Hepatocyte (in vitro differentiated cells): ENCODE data around the gene SNX20. TPM values are rescaled to one million over a fixed set of nuclear protein-coding genes. Genes with fewer than 3 reads are reported as not detected.

Source experiments
- DNase-seq: peaks from one replicate; pipeline ENCODE4 v3.0.0-alpha.2; 2016; ENCODE audit warnings: low spot score
- H2AFZ ChIP-seq: fragments of 200-600 bp; sonication (generic); 2 replicates; pipeline ENCODE4 v1.6.0; 2016; ENCODE audit warnings: antibody characterized with exemption, mild to moderate bottlenecking
- H3K27ac ChIP-seq: fragments of 200-600 bp; sonication (generic); 2 replicates; pipeline ENCODE4 v1.5.1; 2016; ENCODE audit warnings: mild to moderate bottlenecking
- H3K27me3 ChIP-seq: fragments of 200-600 bp; sonication (generic); 2 replicates; pipeline ENCODE4 v1.6.1; 2016
- H3K36me3 ChIP-seq: fragments of 200-600 bp; sonication (generic); replicated peaks from 2 replicates; pipeline ENCODE4 v1.5.1; 2016; ENCODE audit warnings: low read depth; ENCODE audit not compliant: insufficient read depth
- H3K4me1 ChIP-seq: fragments of 200-600 bp; sonication (generic); 2 replicates; pipeline ENCODE4 v1.5.1; 2016; ENCODE audit warnings: mild to moderate bottlenecking, moderate library complexity; ENCODE audit not compliant: insufficient read depth
- H3K4me2 ChIP-seq: fragments of 200-600 bp; sonication (generic); 2 replicates; pipeline ENCODE4 v1.6.0; 2016
- H3K4me3 ChIP-seq: fragments of 200-600 bp; sonication (generic); 2 replicates; pipeline ENCODE4 v1.5.1; 2016; ENCODE audit warnings: mild to moderate bottlenecking
- H3K79me2 ChIP-seq: fragments of 200-600 bp; sonication (generic); 2 replicates; pipeline ENCODE4 v1.6.0; 2017; ENCODE audit warnings: mild to moderate bottlenecking
- H3K9me2 ChIP-seq: fragments of 200-600 bp; sonication (generic); replicated peaks from 2 replicates; pipeline ENCODE4 v1.6.0; 2017; ENCODE audit warnings: mild to moderate bottlenecking; ENCODE audit not compliant: insufficient read depth
- H3K9me3 ChIP-seq: fragments of 200-600 bp; sonication (generic); 2 replicates; pipeline ENCODE4 v1.5.1; 2016; ENCODE audit warnings: low read depth, mild to moderate bottlenecking
- H4K20me1 ChIP-seq: fragments of 200-600 bp; sonication (generic); 2 replicates; pipeline ENCODE4 v1.6.0; 2016; ENCODE audit warnings: mild to moderate bottlenecking; ENCODE audit not compliant: insufficient read depth, poor library complexity, severe bottlenecking
- CTCF ChIP-seq: fragments of 200-600 bp; sonication (generic); IDR thresholded peaks from 2 replicates; pipeline ENCODE4 v1.5.1; 2016; ENCODE audit warnings: antibody characterized with exemption, mild to moderate bottlenecking; ENCODE audit not compliant: poor library complexity
- EZH2 ChIP-seq: fragments of 200-600 bp; sonication (generic); IDR thresholded peaks from 2 replicates; pipeline ENCODE4 v1.6.1; 2016; ENCODE audit warnings: antibody characterized with exemption, mild to moderate bottlenecking, borderline replicate concordance
- EZH2phosphoT487 ChIP-seq: fragments of 200-600 bp; sonication (generic); IDR thresholded peaks from one replicate; pipeline ENCODE4 v1.6.1; 2018; ENCODE audit warnings: antibody characterized with exemption, mild to moderate bottlenecking, low read depth, moderate library complexity; ENCODE audit not compliant: unreplicated experiment, severe bottlenecking
- WGBS: methylation state at CpG from one replicate; pipeline ENCODE4 v1.1.6; 2016; ENCODE audit warnings: low lambda C conversion rate; ENCODE audit errors: missing lambda C conversion rate; 5-methylcytosine and 5-hydroxymethylcytosine counted together
- polyA plus RNA-seq: library from polyadenylated mRNA; unstranded; fragments of >200 nt; fragmentation: Nextera tagmentation; extraction: Ambion mirVana; gene quantifications from 2 replicates; pipeline ENCODE4 v1.2.1, GENCODE V29; 2016
- total RNA-seq: library from RNA; depleted of rRNA; stranded (reverse); fragments of >200 nt; gene quantifications from 2 replicates; pipeline ENCODE4 v1.2.3, GENCODE V29; 2014

Gene SNX20
- total and polyA plus RNA-seq, 2 experiments from 2014 or later: not detected

GRCh38 chr16:50704245-50704644, 23.1 kb upstream of the SNX20 start:
- WGBS: 86% methylated on average over 1 of the region's 1 CpG
- Histone ChIP-seq H3K4me3 (no peak overlapping the region), H3K27ac (no peak overlapping the region), H3K79me2 (no peaks in the 10 kb centered on the region), H3K9me3 (no peaks in the 10 kb centered on the region), H2AFZ (no peak overlapping the region), H3K27me3 (no peaks in the 10 kb centered on the region), H4K20me1 (no peaks in the 10 kb centered on the region), H3K4me1 (no peaks in the 10 kb centered on the region), H3K4me2 (no peak overlapping the region), H3K9me2 (no peaks in the 10 kb centered on the region), H3K36me3 (no peaks in the 10 kb centered on the region)
- TF ChIP-seq EZH2 (no peak), CTCF (no peak), EZH2phosphoT487 (no peak)
- no peak for DNase-seq

- no peak for TF ChIP-seq EZH2phosphoT487
- TF ChIP-seq EZH2: no peak
- no peak for TF ChIP-seq CTCF
- no peaks in the 10 kb centered on the region for H3K9me2 ChIP-seq
- no peaks in the 10 kb centered on the region for H3K27me3 ChIP-seq
- no peaks in the 10 kb centered on the region for H3K9me3 ChIP-seq
- no peak overlapping the region for H3K27ac ChIP-seq
- no peak overlapping the region for H2AFZ ChIP-seq
- H3K4me2 ChIP-seq: no peak overlapping the region
- H4K20me1 ChIP-seq: no peaks in the 10 kb centered on the region
- no peaks in the 10 kb centered on the region for H3K79me2 ChIP-seq
- no peaks in the 10 kb centered on the region for H3K36me3 ChIP-seq
- DNase-seq: no peak
- H3K4me1 ChIP-seq: no peaks in the 10 kb centered on the region
- no peak overlapping the region for H3K4me3 ChIP-seq
- WGBS: 93% methylated on average over 3 of the region's 3 CpGs
Observed at GRCh38 chr16:50702725-50703124, 21.6 kb upstream of the SNX20 start.

DNA sequence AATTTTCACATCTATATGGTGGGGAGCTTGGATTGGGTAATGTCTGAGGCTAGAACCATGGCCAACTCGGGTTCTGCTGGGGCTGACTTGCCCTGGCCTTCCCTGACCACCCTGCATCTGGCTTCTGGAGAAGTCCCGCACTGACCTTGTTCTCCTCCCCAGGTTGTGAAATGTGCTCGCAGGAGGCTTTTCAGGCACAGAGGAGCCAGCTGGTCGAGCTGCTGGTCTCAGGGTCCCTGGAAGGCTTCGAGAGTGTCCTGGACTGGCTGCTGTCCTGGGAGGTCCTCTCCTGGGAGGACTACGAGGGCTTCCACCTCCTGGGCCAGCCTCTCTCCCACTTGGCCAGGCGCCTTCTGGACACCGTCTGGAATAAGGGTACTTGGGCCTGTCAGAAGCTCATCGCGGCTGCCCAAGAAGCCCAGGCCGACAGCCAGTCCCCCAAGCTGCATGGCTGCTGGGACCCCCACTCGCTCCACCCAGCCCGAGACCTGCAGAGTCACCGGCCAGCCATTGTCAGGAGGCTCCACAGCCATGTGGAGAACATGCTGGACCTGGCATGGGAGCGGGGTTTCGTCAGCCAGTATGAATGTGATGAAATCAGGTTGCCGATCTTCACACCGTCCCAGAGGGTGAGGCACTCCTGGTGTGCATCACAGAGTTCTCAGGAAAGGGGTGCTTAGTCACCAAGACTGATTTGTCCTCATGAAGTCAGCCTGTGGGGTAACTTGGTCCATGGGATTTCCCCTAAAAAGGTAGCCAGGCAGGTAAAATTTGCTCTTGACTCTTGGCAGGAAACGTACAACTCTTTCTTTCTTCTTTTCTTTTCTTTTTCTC, 18.4 kb upstream of the SNX20 start:
- WGBS: 85% methylated on average over 19 of the region's 19 CpGs
- Histone ChIP-seq H4K20me1 (no peaks in the 10 kb centered on the region), H3K4me2 (no peak overlapping the region), H3K4me3 (no peak overlapping the region), H3K4me1 (no peaks in the 10 kb centered on the region), H2AFZ (no peak overlapping the region), H3K9me2 (no peaks in the 10 kb centered on the region), H3K27me3 (no peaks in the 10 kb centered on the region), H3K27ac (no peak overlapping the region), H3K36me3 (no peaks in the 10 kb centered on the region), H3K9me3 (no peaks in the 10 kb centered on the region), H3K79me2 (no peaks in the 10 kb centered on the region)
- DNase-seq: no peak
- TF ChIP-seq CTCF: no peak
- no peak for TF ChIP-seq EZH2
- no peak for TF ChIP-seq EZH2phosphoT487
